Measurements from ENCODE around the gene SCYGR1.
A peak's percentile ranks its signal among the peaks of the same experiment; 100 is the strongest.

Gene SCYGR1

DNA sequence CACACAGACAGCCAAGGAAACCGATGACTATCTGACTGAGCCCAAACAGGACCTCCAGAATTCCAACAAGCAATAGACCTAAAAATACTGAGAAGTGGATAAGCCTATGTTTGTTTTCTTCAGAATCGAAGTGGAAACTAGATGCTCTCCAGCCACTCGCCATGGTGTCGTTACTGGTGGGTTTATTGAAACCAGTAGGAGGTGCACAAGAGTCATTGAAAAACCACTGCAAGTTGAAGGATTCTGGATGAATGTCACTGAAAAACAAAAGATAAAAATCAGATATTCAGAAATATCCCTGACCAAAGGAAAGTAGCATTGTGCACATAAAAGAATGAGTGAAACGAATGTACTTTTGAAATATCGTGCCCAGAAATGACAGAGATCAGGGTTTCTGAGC is 24.0 kb downstream of the SCYGR1 start:
- DNase-seq (ENCODE audit: extremely low read depth, low read depth), result no peak
- no peak overlapping the region for H3K4me3 ChIP-seq (replicated peaks; ENCODE audit: low read depth, low read length)
- peak; percentile 9 for TF ChIP-seq CTCF (IDR thresholded peaks at IDR 0.05; ENCODE audit: low read depth, low read length, missing control alignments)

GRCh38 chr2:227360351-227360750 is 27.4 kb downstream of the SCYGR1 start:
- TF ChIP-seq CTCF (IDR thresholded peaks at IDR 0.05; ENCODE audit: low read depth, low read length, missing control alignments), result no peak
- no peak overlapping the region for H3K4me3 ChIP-seq (replicated peaks; ENCODE audit: low read depth, low read length)
- no peak for DNase-seq (ENCODE audit: extremely low read depth, low read depth)

GRCh38 chr2:227351639-227352038 is 36.1 kb downstream of the SCYGR1 start:
- no peak overlapping the region for H3K4me3 ChIP-seq (replicated peaks; ENCODE audit: low read depth, low read length)
- DNase-seq (ENCODE audit: extremely low read depth, low read depth), result no peak
- TF ChIP-seq CTCF (IDR thresholded peaks at IDR 0.05; ENCODE audit: low read depth, low read length, missing control alignments), result no peak

GRCh38 chr2:227349989-227350612 is 37.6 kb downstream of the SCYGR1 start:
- TF ChIP-seq CTCF (IDR thresholded peaks at IDR 0.05; ENCODE audit: low read depth, low read length, missing control alignments), result no peak
- DNase-seq (ENCODE audit: extremely low read depth, low read depth), result no peak
- H3K4me3 ChIP-seq (replicated peaks; ENCODE audit: low read depth, low read length), result no peak overlapping the region

GRCh38 chr2:227348324-227348723 is 39.4 kb downstream of the SCYGR1 start:
- no peak for TF ChIP-seq CTCF (IDR thresholded peaks at IDR 0.05; ENCODE audit: low read depth, low read length, missing control alignments)
- DNase-seq (ENCODE audit: extremely low read depth, low read depth), result no peak
- no peak overlapping the region for H3K4me3 ChIP-seq (replicated peaks; ENCODE audit: low read depth, low read length)

DNA sequence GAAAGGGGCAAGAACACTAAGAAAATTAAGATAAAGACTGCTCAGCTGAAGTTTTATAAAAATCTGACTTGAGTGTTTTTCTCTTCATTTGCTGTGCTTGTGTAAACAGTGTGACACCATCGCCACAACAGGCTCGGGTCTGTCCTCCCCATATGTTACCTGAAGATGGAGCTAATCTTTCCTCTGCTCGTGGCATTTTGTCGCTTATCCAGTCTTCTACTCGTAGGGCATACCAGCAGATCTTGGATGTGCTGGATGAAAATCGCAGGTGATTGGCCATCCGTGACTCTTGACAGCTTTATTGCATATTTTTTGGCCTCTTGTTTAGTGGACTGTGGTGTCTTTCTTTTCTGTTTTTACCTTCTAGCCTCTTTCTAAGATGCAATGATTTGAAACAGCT is 40.6 kb downstream of the SCYGR1 start:
- TF ChIP-seq CTCF (IDR thresholded peaks at IDR 0.05; ENCODE audit: low read depth, low read length, missing control alignments), result no peak
- DNase-seq (ENCODE audit: extremely low read depth, low read depth), result no peak
- H3K4me3 ChIP-seq (replicated peaks; ENCODE audit: low read depth, low read length), result no peak overlapping the region

GRCh38 chr2:227344231-227344630 is 43.5 kb downstream of the SCYGR1 start:
- DNase-seq (ENCODE audit: extremely low read depth, low read depth), result no peak
- TF ChIP-seq CTCF (IDR thresholded peaks at IDR 0.05; ENCODE audit: low read depth, low read length, missing control alignments), result no peak
- no peak overlapping the region for H3K4me3 ChIP-seq (replicated peaks; ENCODE audit: low read depth, low read length)
